Left kidney (tissue), 2 donors: Measurements from ENCODE around the gene CHAC1. TPM values are rescaled to one million over a fixed set of nuclear protein-coding genes. Genes with fewer than 3 reads are reported as not detected.

Source experiments
- DNase-seq: peaks from one replicate; pipeline ENCODE4 v3.0.0-alpha.2; 2013
- polyA plus RNA-seq: library from polyadenylated mRNA; unstranded; fragments of 120-200 nt; gene quantifications from one replicate; pipeline ENCODE4 v1.2.1, GENCODE V29; 2013; ENCODE audit not compliant: insufficient read length

The CHAC1 gene
- polyA plus RNA-seq, 1 donor, result 2.4 TPM

DNA sequence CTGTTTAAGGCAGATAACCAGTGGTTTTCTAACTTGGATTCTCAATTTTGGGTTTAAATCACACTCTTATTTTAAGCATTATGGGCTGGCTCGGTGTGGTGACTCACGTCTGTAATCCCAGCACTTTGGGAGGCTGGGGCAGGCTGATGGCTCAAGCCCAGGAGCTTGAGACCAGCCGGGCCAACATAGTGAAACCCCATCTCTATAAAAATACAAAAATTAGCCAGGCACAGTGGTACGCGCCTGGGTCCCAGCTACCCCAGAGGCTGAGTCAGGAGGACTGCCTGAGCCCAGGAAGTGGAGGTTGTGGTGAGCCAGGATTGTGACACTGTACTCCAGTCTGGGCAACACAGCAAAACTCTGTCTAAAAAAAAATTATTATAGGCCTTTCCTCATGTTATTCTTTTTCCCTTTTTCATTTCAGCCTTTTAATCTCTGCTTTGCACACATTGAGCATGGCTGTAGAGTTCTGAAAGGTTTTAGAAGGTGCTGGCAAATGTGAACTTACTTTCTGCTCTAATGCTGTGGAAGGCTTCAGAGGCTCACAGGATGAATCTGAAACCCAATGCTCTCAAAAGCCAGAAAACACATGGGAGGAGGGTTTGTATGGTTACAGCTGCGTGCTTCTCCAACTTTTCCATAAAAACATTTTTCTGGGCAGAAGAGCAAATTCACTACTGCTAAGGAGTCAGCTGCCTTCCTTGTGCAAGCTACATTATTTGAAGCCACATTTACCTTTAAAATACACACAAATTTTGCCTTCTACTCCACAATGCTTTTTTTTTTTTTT lies 32.5 kb downstream of the CHAC1 start:
- DNase-seq, result no peak

GRCh38 chr15:40986820-40987219 lies 33.5 kb downstream of the CHAC1 start:
- DNase-seq, result no peak

GRCh38 chr15:40988156-40988555 lies 34.9 kb downstream of the CHAC1 start:
- no peak for DNase-seq

DNA sequence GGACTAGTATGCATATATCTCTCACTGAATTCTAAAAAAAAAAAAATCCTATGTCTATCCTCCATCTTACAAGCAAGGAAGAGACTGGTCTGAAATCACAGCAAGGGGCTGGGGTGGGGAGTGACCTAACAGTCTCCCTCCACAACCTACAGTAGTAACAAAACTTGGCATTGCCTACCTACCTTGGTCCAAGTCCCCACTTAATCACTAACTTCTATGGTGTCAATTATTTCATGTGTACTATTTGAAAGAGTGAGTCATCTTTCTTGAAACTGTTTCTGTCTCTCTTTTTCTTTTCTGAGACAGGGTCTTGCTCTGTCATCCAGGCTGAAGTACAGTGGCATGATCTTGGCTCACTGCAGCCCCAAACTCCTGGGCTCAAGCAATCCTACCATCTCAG lies 36.8 kb downstream of the CHAC1 start:
- no peak for DNase-seq

DNA sequence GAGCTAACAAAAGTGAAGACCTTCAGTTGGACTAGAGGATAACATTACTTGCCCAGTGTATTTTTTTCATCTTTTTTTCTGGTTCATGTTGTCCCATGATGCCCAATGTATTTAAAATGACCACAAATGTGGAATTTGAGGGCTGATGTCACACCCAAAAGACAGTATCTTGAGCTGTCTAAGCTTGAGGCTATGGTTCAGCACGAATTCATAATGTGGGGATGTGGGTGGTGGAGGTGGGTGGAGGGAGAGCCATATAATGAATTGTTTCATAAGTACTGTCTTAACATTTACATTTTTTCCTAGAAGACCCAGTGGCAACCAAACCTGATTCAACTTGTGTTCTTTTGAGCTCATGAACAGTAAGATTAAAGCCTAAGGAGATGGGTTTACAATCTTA lies 37.5 kb downstream of the CHAC1 start:
- DNase-seq, result no peak

DNA sequence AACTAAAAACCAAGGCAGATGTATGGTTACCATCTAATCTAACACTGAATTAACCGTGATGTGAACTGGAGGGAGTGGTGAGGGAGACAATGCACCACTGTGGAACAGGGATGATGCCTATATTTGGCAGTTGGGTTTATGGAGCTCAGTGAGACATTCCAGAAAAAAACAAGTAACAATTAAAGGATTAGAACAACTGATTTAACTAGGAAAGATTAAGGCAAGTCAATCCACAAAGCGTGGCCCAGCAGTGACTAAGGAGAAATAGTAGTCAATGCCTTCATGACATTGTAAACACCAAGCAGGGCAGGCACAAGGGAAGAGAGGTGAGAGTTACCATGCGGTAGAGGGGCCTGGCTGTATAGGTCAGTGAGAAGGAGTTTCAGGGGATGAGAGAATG lies 38.1 kb downstream of the CHAC1 start:
- DNase-seq, result no peak

- peak; percentile 68 for DNase-seq
Observed at GRCh38 chr15:40992241-40992741, 39.0 kb downstream of the CHAC1 start.

DNA sequence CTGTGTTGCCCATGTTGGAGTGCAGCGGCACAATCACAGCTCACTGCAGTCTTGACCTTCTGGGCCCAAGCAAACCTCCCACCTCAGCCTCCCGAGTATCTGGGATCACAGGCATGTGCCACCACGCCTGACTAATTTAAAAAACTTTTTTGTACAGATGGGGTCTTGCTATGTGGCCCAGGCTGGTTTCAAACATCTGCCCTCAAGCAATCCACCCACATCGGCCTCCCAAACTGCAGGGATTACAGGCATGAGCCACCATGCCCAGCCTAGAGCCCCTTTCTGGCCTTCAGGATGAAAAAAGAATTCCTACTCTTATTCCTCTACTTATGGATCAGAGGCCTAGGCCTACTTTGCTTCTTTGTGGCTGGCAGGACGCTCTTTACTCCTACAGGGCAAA lies 39.6 kb downstream of the CHAC1 start:
- no peak for DNase-seq

DNA sequence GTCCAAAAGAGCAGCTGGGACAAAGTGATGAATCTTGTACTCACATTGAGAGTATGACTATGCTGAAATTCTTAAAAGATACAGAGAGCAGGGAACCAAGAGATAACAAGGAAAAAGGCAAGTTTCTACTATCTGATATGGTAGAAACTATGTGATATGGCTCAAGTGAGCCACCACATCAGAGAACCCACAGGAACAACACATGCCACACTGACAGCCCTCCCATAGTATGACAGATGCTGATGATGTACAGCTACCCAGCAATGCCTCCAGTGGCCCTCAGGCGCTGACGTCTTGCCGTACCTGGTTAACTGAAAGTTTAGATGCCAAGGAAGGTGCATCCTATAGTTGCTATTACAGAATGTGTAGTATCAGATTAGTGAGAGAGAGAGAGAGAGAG lies 42.4 kb downstream of the CHAC1 start:
- DNase-seq, result no peak

- no peak for DNase-seq
Observed at GRCh38 chr15:40999190-40999589, 45.9 kb downstream of the CHAC1 start.

DNA sequence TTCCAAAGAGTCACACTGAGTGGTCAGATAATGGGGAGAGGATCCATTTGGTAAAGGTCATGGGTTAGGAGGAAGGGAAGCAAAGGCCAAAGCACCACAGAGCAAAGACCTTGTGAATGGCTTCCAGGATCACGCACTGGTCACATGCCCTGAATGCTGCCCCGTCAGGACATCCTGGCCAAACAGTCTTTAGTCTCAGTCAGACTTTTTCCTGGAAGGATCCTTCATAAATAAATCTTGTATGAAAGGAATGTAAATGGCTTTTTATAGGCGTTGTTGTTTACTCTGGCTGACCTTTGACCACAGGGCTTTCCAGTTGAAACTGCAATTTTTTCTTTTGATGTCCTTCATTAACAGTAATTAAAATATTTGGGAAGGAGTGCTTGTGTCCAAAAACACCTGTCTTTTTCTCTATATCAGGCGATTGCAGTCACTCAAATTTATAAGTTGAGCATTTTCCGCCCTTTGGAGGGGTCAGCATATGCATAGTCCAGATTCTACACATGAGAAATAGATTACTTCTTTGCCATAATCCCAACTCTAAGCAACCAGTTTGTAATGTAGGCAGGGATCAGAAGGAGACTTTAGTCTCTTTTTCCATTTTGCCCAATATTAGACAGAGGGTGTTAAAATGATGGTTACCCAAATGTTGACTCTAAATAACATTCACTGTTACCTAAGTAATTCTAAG lies 48.4 kb downstream of the CHAC1 start:
- DNase-seq, result no peak

- no peak for DNase-seq
Observed at GRCh38 chr15:41004490-41004889, 51.2 kb downstream of the CHAC1 start.

Other genes starting within 250 kb of the CHAC1 start
- 43.1 TPM for gene RMDN3, start 198.2 kb upstream of the CHAC1 start, polyA plus RNA-seq
- 33.2 TPM for gene GCHFR, start 189.4 kb upstream of the CHAC1 start, polyA plus RNA-seq
- gene C15orf62, start 183.5 kb upstream of the CHAC1 start, polyA plus RNA-seq, result 3.3 TPM
- 25.5 TPM for gene ZFYVE19, start 146.4 kb upstream of the CHAC1 start, polyA plus RNA-seq
- gene DNAJC17, start 146.0 kb upstream of the CHAC1 start, polyA plus RNA-seq, result 41.1 TPM
- gene PPP1R14D, start 124.8 kb upstream of the CHAC1 start, polyA plus RNA-seq, result 0.62 TPM
- 66.7 TPM for gene SPINT1, start 109.4 kb upstream of the CHAC1 start, polyA plus RNA-seq
- gene RHOV, start 79.2 kb upstream of the CHAC1 start, polyA plus RNA-seq, result 1.7 TPM
- 16.5 TPM for gene VPS18, start 59.0 kb upstream of the CHAC1 start, polyA plus RNA-seq
- gene DLL4, start 24.1 kb upstream of the CHAC1 start, polyA plus RNA-seq, result 5.1 TPM
- gene INO80, start 162.8 kb downstream of the CHAC1 start, polyA plus RNA-seq, result 27.6 TPM